GM21576 (cell line): Measurements from ENCODE around the gene SMARCA4.
A peak's percentile ranks its signal among the peaks of the same experiment; 100 is the strongest.
"Not testable (repeated sequence)": the region's sequence is repeated elsewhere in the genome, so short reads cannot be mapped to it uniquely, and the experiment has no call there.

Experiments
- ATAC-seq: cut with Tn5 transposase; IDR thresholded peaks from one replicate; pipeline ENCODE4 v1.9.1; 2021; ENCODE audit warnings: mild to moderate bottlenecking, moderate library complexity; ENCODE audit not compliant: unreplicated experiment

Gene SMARCA4

GRCh38 chr19:11092181-11092538, 131.3 kb downstream of the SMARCA4 start:
- ATAC-seq = no peak

DNA sequence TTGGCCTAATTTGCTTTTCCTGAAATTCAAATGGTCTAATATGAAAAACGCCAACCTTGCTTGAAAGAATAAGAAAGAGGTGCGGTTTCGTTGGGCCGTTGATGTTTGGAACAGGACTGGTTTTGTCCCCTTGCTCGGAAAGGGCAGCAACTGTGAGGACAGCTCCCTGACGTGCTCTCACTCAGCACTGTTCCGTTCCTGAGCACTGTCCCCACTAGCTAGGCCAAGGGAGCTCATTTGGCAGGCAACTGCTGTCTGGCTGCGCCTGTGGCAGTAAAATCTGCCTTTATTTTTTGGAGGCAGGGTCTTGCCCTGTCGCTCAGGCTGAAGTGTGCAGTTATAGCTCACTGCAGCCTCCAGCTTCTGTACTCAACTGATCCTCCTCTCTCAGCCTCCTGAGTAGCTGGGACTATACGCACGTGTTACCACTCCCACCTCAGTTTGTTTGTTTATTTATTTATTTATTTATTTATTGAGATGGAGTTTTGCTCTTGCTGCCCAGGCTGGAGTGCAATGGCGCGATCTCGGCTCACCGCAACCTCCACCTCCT, 132.9 kb downstream of the SMARCA4 start:
- no peak for ATAC-seq

DNA sequence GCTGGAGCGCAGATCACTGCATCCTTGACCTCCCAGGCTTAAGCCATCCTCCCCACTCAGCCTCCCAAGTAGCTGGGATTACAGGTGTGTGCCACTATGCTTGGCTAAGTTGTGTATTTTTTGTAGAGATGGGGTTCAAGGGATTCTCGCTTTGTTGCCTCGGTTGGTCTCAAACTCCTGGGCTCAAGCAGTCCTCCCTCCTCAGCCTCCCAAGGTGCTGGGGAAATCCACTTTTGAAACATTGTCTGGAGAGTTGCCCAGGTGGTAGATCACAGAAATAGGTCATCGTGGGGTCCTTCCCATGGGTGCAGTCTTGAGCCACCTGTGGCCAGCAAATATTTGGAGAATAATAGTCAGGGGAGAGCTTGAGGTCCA, 133.7 kb downstream of the SMARCA4 start:
- ATAC-seq = no peak

- ATAC-seq = peak; percentile 47
Observed at GRCh38 chr19:11096210-11096841, 135.5 kb downstream of the SMARCA4 start.

GRCh38 chr19:11097367-11097766, 136.5 kb downstream of the SMARCA4 start:
- ATAC-seq = not testable (repeated sequence)

GRCh38 chr19:11098327-11098726, 137.5 kb downstream of the SMARCA4 start:
- no peak for ATAC-seq

DNA sequence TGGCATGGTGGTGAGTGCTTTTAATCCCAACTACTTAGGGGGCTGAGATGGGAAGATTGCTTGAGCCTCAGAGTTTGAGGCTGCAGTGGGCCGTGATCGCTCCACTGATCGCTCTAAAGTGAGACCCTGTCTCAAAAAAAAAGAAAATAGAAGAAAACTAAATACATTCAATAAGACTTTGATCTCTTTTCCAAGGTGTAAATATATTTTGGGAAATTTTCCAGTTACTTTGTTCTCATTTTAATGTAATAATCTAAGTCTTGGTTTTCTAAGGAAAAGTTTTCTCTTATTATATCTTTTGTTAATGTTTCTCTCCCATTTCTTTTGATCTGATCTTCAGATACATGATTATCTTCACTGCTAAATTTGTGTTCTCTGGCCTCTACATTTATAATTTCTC, 138.0 kb downstream of the SMARCA4 start:
- ATAC-seq = no peak

GRCh38 chr19:11100049-11100448, 139.2 kb downstream of the SMARCA4 start:
- no peak for ATAC-seq

- no peak for ATAC-seq
Observed at GRCh38 chr19:11101057-11101456, 140.2 kb downstream of the SMARCA4 start.

DNA sequence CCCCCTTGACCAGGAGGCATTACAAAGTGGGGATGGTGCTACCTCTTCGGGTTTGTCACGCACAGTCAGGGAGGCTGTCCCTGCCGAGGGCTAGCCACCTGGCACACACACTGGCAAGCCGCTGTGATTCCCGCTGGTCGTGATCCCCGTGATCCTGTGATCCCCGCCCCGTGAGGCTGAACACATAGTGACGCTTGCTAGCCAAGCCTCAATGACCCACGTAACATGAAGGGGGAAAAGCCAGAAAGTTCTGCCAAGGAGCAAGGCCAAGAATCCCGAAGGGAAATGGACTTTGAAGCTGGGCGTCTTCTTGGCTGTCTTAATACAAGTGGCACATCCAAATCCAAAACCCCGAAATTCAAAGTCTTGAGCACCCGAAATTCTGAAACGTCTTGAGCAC, 142.1 kb downstream of the SMARCA4 start:
- ATAC-seq = no peak

DNA sequence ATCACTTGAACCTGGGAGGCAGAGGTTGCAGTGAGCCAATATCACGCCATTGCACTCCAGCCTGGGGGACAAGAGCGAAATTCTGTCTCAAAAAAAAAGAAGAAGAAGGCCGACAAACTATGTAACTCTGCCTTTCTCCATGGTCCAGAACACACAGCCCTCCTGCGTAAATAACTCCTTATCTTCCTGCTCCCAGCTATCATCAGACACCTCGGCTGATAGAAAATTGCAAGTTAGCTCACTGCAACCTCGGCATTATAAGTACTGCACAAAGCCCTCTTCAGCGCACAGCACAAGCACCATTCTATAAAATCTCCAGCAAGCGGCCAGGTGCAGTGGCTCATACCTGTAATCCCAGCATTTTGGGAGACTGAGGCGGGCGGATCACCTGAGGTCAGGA, 142.8 kb downstream of the SMARCA4 start:
- not testable (repeated sequence) for ATAC-seq

GRCh38 chr19:11105014-11105636, 144.3 kb downstream of the SMARCA4 start:
- no peak for ATAC-seq

DNA sequence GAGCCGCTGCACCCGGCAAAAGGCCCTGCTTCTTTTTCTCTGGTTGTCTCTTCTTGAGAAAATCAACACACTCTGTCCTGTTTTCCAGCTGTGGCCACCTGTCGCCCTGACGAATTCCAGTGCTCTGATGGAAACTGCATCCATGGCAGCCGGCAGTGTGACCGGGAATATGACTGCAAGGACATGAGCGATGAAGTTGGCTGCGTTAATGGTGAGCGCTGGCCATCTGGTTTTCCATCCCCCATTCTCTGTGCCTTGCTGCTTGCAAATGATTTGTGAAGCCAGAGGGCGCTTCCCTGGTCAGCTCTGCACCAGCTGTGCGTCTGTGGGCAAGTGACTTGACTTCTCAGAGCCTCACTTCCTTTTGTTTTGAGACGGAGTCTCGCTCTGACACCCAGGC, 145.6 kb downstream of the SMARCA4 start:
- ATAC-seq = no peak

DNA sequence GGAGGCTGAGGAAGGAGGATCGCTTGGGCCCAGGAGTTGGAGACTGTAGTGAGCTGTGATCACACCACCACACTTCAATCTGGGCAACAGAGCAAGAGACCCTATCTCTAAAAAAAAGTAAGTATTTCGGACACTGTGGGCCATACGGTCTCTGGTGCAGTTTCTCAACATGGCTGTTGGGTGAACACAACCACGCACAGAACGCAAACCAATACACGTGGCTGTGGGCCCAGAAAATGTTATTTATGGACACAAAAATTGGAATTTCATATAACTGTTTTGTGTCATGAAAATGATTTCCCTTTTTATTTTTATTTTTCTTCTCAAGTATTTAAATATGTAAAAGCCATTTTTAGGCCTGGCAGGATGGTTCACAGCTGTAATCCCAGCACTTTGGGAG, 147.9 kb downstream of the SMARCA4 start:
- ATAC-seq = no peak

DNA sequence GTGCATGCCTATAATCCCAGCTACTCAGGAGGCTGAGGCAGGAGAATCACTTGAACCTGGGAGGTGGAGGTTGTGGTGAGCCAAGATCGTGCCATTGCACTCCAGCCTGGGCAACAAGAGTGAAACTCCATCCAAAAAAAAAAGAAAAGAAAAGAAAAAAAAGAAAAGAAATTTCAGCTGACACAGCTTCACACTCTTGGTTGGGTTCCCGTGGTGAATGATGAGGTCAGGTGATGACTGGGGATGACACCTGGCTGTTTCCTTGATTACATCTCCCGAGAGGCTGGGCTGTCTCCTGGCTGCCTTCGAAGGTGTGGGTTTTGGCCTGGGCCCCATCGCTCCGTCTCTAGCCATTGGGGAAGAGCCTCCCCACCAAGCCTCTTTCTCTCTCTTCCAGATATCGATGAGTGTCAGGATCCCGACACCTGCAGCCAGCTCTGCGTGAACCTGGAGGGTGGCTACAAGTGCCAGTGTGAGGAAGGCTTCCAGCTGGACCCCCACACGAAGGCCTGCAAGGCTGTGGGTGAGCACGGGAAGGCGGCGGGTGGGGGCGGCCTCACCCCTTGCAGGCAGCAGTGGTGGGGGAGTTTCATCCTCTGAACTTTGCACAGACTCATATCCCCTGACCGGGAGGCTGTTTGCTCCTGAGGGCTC, 150.4 kb downstream of the SMARCA4 start:
- no peak for ATAC-seq

DNA sequence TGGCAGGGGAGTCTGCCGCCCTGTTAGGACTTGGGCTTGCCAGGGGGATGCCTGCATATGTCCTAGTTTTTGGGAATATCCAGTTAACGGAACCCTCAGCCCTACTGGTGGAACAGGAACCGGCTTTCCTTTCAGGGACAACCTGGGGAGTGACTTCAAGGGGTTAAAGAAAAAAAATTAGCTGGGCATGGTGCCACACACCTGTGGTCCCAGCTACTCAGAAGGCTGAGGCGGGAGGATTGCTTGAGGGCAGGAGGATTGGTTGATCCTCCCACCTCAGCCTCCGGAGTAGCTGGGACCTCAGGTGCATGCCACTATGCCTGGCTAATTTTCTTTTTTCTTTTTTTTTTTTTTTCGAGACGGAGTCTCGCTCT, 150.9 kb downstream of the SMARCA4 start:
- ATAC-seq = no peak
